Liver (tissue), 9 donors: ENCODE data around the gene MCF2L. TPM values are rescaled to one million over a fixed set of nuclear protein-coding genes. Genes with fewer than 3 reads are reported as not detected.

Experiments
- DNase-seq: peaks from one replicate; pipeline ENCODE4 v3.0.0-alpha.2; 2017; ENCODE audit warnings: low spot score
- H3K27ac ChIP-seq, 2 donors: one replicate each; pipeline ENCODE4 v1.7.0; 2013; ENCODE audit warnings: inconsistent platforms in 2 of 2, low read length in 2 of 2, control low read depth in 1 of 2, low read depth in 1 of 2, mild to moderate bottlenecking in 1 of 2
- H3K27me3 ChIP-seq, 4 donors: one replicate each; pipeline versions ENCODE4 v1.6.1 to v1.7.0; 2013; ENCODE audit warnings: low read length in 3 of 4, inconsistent platforms in 1 of 4, mild to moderate bottlenecking in 1 of 4, moderate library complexity in 1 of 4; ENCODE audit not compliant: control insufficient read depth in 4 of 4, insufficient read depth in 4 of 4
- H3K36me3 ChIP-seq, 4 donors: one replicate each; pipeline versions ENCODE4 v1.6.1 to v1.7.0; 2013; ENCODE audit warnings: low read length in 3 of 4, mild to moderate bottlenecking in 3 of 4, low read depth in 1 of 4, moderate library complexity in 1 of 4; ENCODE audit not compliant: control insufficient read depth in 4 of 4, insufficient read depth in 3 of 4
- H3K4me1 ChIP-seq, 4 donors: one replicate each; pipeline versions ENCODE4 v1.6.1 to v1.7.0; 2013; ENCODE audit warnings: low read length in 3 of 4, mild to moderate bottlenecking in 3 of 4, moderate library complexity in 1 of 4; ENCODE audit not compliant: control insufficient read depth in 4 of 4, insufficient read depth in 4 of 4
- H3K4me3 ChIP-seq, 3 donors: one replicate each; pipeline versions ENCODE4 v1.6.1 to v1.7.0; 2013; ENCODE audit warnings: low read length in 3 of 3, control low read depth in 1 of 3, low read depth in 1 of 3, mild to moderate bottlenecking in 1 of 3
- H3K9ac ChIP-seq, 2 donors: one replicate each; pipeline ENCODE4 v1.7.0; 2013; ENCODE audit warnings: low read length in 2 of 2, mild to moderate bottlenecking in 2 of 2, moderate library complexity in 2 of 2, control low read depth in 1 of 2, low read depth in 1 of 2
- H3K9me3 ChIP-seq, 4 donors: one replicate each; pipeline versions ENCODE4 v1.6.1 to v1.7.0; 2013; ENCODE audit warnings: low read length in 3 of 4; ENCODE audit not compliant: control insufficient read depth in 4 of 4
- CTCF ChIP-seq: fragments of 150-350 bp; IDR thresholded peaks from 2 replicates; pipeline ENCODE4 v1.5.1; 2017; ENCODE audit warnings: improper control_type of control experiment, low read depth, low read length; ENCODE audit not compliant: missing input control
- EGR1 ChIP-seq, 2 donors: IDR thresholded peaks; 2 replicates each; pipeline ENCODE4 v1.6.1; 2016 to 2018; ENCODE audit warnings: antibody characterized with exemption in 2 of 2, low read depth in 2 of 2
- FOXA1 ChIP-seq: IDR thresholded peaks from 2 replicates; pipeline ENCODE4 v1.6.1; 2016; ENCODE audit warnings: antibody characterized with exemption
- FOXA2 ChIP-seq: IDR thresholded peaks from 2 replicates; pipeline ENCODE4 v1.6.1; 2016; ENCODE audit warnings: antibody characterized with exemption
- GABPA ChIP-seq, 2 donors: IDR thresholded peaks in 1 of 2; conservative IDR thresholded peaks in 1 of 2; 2 replicates each; pipeline ENCODE4 v1.6.1; 2016; ENCODE audit warnings: antibody characterized with exemption in 2 of 2, mild to moderate bottlenecking in 1 of 2, moderate library complexity in 1 of 2
- HNF4A ChIP-seq, 2 donors: conservative IDR thresholded peaks; 2 replicates each; pipeline ENCODE4 v1.6.1; 2016; ENCODE audit warnings: antibody characterized with exemption in 2 of 2, mild to moderate bottlenecking in 2 of 2
- HNF4G ChIP-seq: IDR thresholded peaks from 2 replicates; pipeline ENCODE4 v1.6.1; 2016; ENCODE audit warnings: antibody characterized with exemption
- JUND ChIP-seq, 2 donors: IDR thresholded peaks; 2 replicates each; pipeline ENCODE4 v1.6.1; 2016; ENCODE audit warnings: antibody characterized with exemption in 2 of 2
- NR2F2 ChIP-seq: IDR thresholded peaks from 2 replicates; pipeline ENCODE4 v1.6.1; 2016; ENCODE audit warnings: antibody characterized with exemption
- REST ChIP-seq: IDR thresholded peaks from 2 replicates; pipeline ENCODE4 v1.6.1; 2016; ENCODE audit warnings: antibody characterized with exemption, mild to moderate bottlenecking
- SP1 ChIP-seq: IDR thresholded peaks from 2 replicates; pipeline ENCODE4 v1.6.1; 2018; ENCODE audit warnings: antibody characterized with exemption, mild to moderate bottlenecking
- ZBTB33 ChIP-seq: IDR thresholded peaks from 2 replicates; pipeline ENCODE4 v1.6.1; 2016; ENCODE audit warnings: antibody characterized with exemption
- WGBS: extraction: QIAGEN DNeasy Blood & Tissue Kit; methylation state at CpG from one replicate; pipeline ENCODE4 v1.1.7; 2013; 5-methylcytosine and 5-hydroxymethylcytosine counted together
- polyA plus RNA-seq, 2 donors: library from polyadenylated mRNA; stranded (reverse) in 1 of 2; unstranded in 1 of 2; fragments of 200-250 nt in 1 of 2; fragments of >200 nt in 1 of 2; fragmentation: Nextera tagmentation in 1 of 2; extraction: Ambion mirVana in 1 of 2; gene quantifications; one replicate each; pipeline versions ENCODE4 v1.2.1 to v1.2.3, GENCODE V29; 2013 to 2015
- total RNA-seq, 2 donors: library from RNA; depleted of rRNA; stranded (reverse); fragments of >200 nt; gene quantifications; one replicate each; pipeline ENCODE4 v1.2.3, GENCODE V29; 2014
- donor health status: healthy.
- donor health status: healthy.
- donor health status: healthy.
- donor health status: healthy.
- donor health status: healthy.

The MCF2L gene
- total and polyA plus RNA-seq, 4 donors: 2.9 to 12.8 (median 7.1) TPM

- TF ChIP-seq JUND (IDR thresholded peaks at IDR 0.05): no peak
- TF ChIP-seq EGR1 (IDR thresholded peaks at IDR 0.05; ENCODE audit: low read depth in 2 of 2): no peak
- no peak for TF ChIP-seq SP1
Observed at GRCh38 chr13:112985803-112986408, 16.9 kb downstream of the MCF2L start (continued).

- TF ChIP-seq REST (no peak), FOXA2 (no peak), ZBTB33 (no peak), NR2F2 (no peak), HNF4G (no peak), FOXA1 (no peak), HNF4A (conservative IDR thresholded peaks at IDR 0.05) (no peak), EGR1 (IDR thresholded peaks at IDR 0.05; ENCODE audit: low read depth in 2 of 2) (no peak), CTCF (no peak), GABPA (IDR thresholded peaks at IDR 0.05 in 1 of 2, conservative IDR thresholded peaks at IDR 0.05 in 1 of 2) (no peak)
- H3K9me3 ChIP-seq: no peaks in the 10 kb centered on the region
- no peaks in the 10 kb centered on the region for H3K27me3 ChIP-seq
- H3K27ac ChIP-seq: no peak overlapping the region
- no peaks in the 10 kb centered on the region for H3K36me3 ChIP-seq
- DNase-seq: no peak
- H3K9ac ChIP-seq: no peak overlapping the region
- 93% methylated on average over 20 of the region's 20 CpGs for WGBS
- no peak overlapping the region for H3K4me3 ChIP-seq
- peaks cover 0 to 19% (median 14%) of the 10 kb centered on the region in 4 donors for H3K4me1 ChIP-seq
Observed at GRCh38 chr13:112986470-112986869, 17.5 kb downstream of the MCF2L start.
